NB4 (cell line): ENCODE data around the gene INTS14.

ENCODE experiments used
- DNase-seq: peaks from one replicate; pipeline ENCODE4 v3.0.0; 2010; ENCODE audit warnings: low read depth
- H3K4me3 ChIP-seq: one replicate; pipeline ENCODE4 v1.5.1; 2011; ENCODE audit warnings: mild to moderate bottlenecking, low read depth, low read length, moderate library complexity
- CTCF ChIP-seq: IDR thresholded peaks from one replicate; pipeline ENCODE4 v1.5.1; 2012; ENCODE audit warnings: low read depth, low read length
- MAX ChIP-seq: IDR thresholded peaks from 2 replicates; pipeline ENCODE4 v1.6.1; 2011; ENCODE audit warnings: low read depth, low read length
- MYC ChIP-seq: IDR thresholded peaks from 2 replicates; pipeline ENCODE4 v1.6.1; 2011; ENCODE audit warnings: low read depth, low read length
- POLR2A ChIP-seq: IDR thresholded peaks from 2 replicates; pipeline ENCODE4 v1.6.1; 2011; ENCODE audit warnings: mild to moderate bottlenecking; ENCODE audit not compliant: insufficient read length; ENCODE audit errors: extremely low read depth

The INTS14 gene

GRCh38 chr15:65638109-65638508 is 27.2 kb upstream of the INTS14 start:
- TF ChIP-seq POLR2A = no peak
- no peak for TF ChIP-seq MYC
- no peak for TF ChIP-seq MAX
- no peak for TF ChIP-seq CTCF
- DNase-seq = no peak
- no peak overlapping the region for H3K4me3 ChIP-seq

GRCh38 chr15:65634356-65634755 is 23.4 kb upstream of the INTS14 start:
- TF ChIP-seq POLR2A (no peak), MYC (no peak), MAX (no peak), CTCF (no peak)
- no peak overlapping the region for H3K4me3 ChIP-seq
- DNase-seq = no peak

- DNase-seq = no peak
- no peak overlapping the region for H3K4me3 ChIP-seq
- TF ChIP-seq MAX (no peak), MYC (no peak), POLR2A (no peak), CTCF (no peak)
Observed at GRCh38 chr15:65633752-65634151, 22.8 kb upstream of the INTS14 start.

- no peak overlapping the region for H3K4me3 ChIP-seq
- DNase-seq = no peak
- TF ChIP-seq MAX (no peak), MYC (no peak), POLR2A (no peak), CTCF (no peak)
Observed at GRCh38 chr15:65632780-65633375, 21.9 kb upstream of the INTS14 start.

GRCh38 chr15:65631503-65631902 is 20.6 kb upstream of the INTS14 start:
- TF ChIP-seq POLR2A = no peak
- TF ChIP-seq CTCF = no peak
- TF ChIP-seq MAX = no peak
- no peak for TF ChIP-seq MYC
- H3K4me3 ChIP-seq = no peak overlapping the region
- no peak for DNase-seq

- TF ChIP-seq CTCF (no peak), MAX (no peak), POLR2A (no peak), MYC (no peak)
- H3K4me3 ChIP-seq = no peak overlapping the region
- no peak for DNase-seq
Observed at GRCh38 chr15:65630760-65631159, 19.8 kb upstream of the INTS14 start.
